Measurements from ENCODE around the gene EXOSC10. TPM values are rescaled to one million over a fixed set of nuclear protein-coding genes. Genes with fewer than 3 reads are reported as not detected.
A peak's percentile ranks its signal among the peaks of the same experiment; 100 is the strongest.
"Not testable (repeated sequence)": the region's sequence is repeated elsewhere in the genome, so short reads cannot be mapped to it uniquely, and the experiment has no call there.

The EXOSC10 gene
- total and polyA plus RNA-seq, 4 donors = 62.0 to 115 (median 80.6) TPM

DNA sequence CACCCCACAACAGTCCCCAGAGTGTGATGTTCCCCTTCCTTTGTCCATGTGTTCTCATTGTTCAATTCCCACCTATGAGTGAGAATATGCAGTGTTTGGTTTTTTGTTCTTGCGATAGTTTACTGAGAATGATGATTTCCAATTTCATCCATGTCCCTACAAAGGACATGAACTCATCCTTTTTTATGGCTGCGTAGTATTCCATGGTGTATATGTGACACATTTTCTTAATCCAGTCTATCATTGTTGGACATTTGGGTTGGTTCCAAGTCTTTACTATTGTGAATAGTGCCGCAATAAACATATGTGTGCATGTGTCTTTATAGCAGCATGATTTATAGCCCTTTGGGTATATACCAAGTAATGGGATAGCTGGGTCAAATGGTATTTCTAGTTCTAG is 15.9 kb downstream of the EXOSC10 start:
- not testable (repeated sequence) for H3K27ac ChIP-seq (ENCODE audit: low read depth, low read length); H3K27me3 ChIP-seq (ENCODE audit: control insufficient read depth, insufficient read depth, low read length); H3K4me1 ChIP-seq (ENCODE audit: control insufficient read depth, insufficient read depth, low read length); DNase-seq (ENCODE audit: low read depth in 4 of 6, low spot score in 6 of 6); H3K4me3 ChIP-seq (ENCODE audit: low read depth, low read length); H3K9me3 ChIP-seq (ENCODE audit: control insufficient read depth, insufficient read depth, low read length)
- peaks cover 44% of the 10 kb centered on the region for H3K36me3 ChIP-seq (ENCODE audit: control insufficient read depth, insufficient read depth, low read length)
- WGBS (ENCODE audit: insufficient coverage) = no CpG with 5 or more reads among the region's 3 CpGs

DNA sequence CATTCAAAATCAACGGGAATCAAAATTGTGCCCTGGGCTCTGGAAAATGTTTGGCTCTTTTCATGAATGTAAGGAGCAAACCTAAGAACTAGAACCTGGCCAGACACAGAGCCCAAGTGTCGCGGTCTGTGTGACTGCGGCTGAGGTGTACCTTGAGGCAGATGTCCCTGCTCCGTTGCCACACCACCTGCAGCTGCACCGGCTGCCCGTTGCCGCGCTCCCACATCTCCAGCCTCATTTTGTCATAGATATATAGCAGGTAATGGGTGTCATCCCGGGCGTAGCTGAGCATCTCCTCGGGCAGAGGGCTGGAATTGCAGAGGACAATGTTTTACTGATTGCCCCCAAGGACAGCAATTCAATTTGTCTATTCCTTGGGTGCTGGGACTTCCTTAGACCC is 18.7 kb downstream of the EXOSC10 start:
- Histone ChIP-seq H3K27ac (ENCODE audit: low read depth, low read length) (no peak overlapping the region), H3K4me3 (ENCODE audit: low read depth, low read length) (no peak overlapping the region), H3K27me3 (ENCODE audit: control insufficient read depth, insufficient read depth, low read length) (no peaks in the 10 kb centered on the region), H3K9me3 (ENCODE audit: control insufficient read depth, insufficient read depth, low read length) (no peaks in the 10 kb centered on the region), H3K4me1 (ENCODE audit: control insufficient read depth, insufficient read depth, low read length) (no peaks in the 10 kb centered on the region), H3K36me3 (ENCODE audit: control insufficient read depth, insufficient read depth, low read length) (peaks cover 67% of the 10 kb centered on the region)
- WGBS (ENCODE audit: insufficient coverage) = 93% methylated on average over 8 of the region's 12 CpGs
- no peak for DNase-seq (ENCODE audit: low read depth in 4 of 6, low spot score in 6 of 6)

DNA sequence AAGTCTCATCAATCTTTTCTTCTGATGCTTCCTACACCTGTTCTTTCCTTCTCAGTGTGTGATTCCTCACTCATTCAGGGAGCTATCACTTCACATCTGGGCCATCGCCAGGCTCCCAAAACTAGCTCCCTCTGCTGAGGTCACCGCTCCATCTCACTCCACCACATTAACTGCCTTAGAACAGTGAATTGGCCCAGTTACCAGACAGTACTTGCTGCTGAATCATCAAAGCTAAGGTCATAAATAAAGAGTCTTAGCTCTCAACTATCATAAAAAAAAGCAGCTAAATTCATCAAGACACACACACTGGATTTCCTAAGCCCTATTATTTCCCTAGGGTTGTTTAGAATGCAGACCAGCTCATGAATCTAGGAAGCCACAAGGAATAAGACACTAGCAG is 21.0 kb downstream of the EXOSC10 start:
- no peak overlapping the region for H3K27ac ChIP-seq (ENCODE audit: low read depth, low read length)

DNA sequence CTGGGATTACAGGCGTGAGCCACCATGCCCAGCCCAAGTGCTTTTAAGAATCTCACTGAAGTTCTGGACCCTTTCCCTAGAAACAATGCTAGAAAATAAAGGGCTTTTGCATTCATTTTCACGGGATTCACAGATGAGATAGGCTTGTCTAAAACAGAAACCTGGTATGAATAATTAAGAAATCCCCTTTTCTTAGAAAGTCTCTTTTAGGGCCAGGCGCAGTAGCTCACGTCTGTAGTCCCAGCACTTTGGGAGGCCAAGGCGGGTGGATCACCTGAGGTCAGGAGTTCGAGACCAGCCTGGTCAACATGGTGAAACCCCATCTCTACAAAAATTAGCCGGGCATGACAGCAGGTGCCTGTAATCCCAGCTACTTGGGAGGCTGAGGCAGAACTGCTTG is 26.3 kb downstream of the EXOSC10 start:
- H3K4me1 ChIP-seq (ENCODE audit: control insufficient read depth, insufficient read depth, low read length) = peaks cover 17% of the 10 kb centered on the region
- H3K36me3 ChIP-seq (ENCODE audit: control insufficient read depth, insufficient read depth, low read length) = peaks cover 96% of the 10 kb centered on the region
- WGBS (ENCODE audit: insufficient coverage) = 100% methylated on average over 5 of the region's 7 CpGs
- not testable (repeated sequence) for H3K27ac ChIP-seq (ENCODE audit: low read depth, low read length); DNase-seq (ENCODE audit: low read depth in 4 of 6, low spot score in 6 of 6); H3K4me3 ChIP-seq (ENCODE audit: low read depth, low read length); H3K27me3 ChIP-seq (ENCODE audit: control insufficient read depth, insufficient read depth, low read length); H3K9me3 ChIP-seq (ENCODE audit: control insufficient read depth, insufficient read depth, low read length)

More for the DNA sequence above, 21.0 kb downstream of the EXOSC10 start:
- no peak overlapping the region for H3K4me3 ChIP-seq (ENCODE audit: low read depth, low read length)
- no peaks in the 10 kb centered on the region for H3K9me3 ChIP-seq (ENCODE audit: control insufficient read depth, insufficient read depth, low read length)
- peaks cover 90% of the 10 kb centered on the region for H3K36me3 ChIP-seq (ENCODE audit: control insufficient read depth, insufficient read depth, low read length)
- H3K27me3 ChIP-seq (ENCODE audit: control insufficient read depth, insufficient read depth, low read length) = no peaks in the 10 kb centered on the region
- H3K4me1 ChIP-seq (ENCODE audit: control insufficient read depth, insufficient read depth, low read length) = no peaks in the 10 kb centered on the region
- no peak for DNase-seq (ENCODE audit: low read depth in 4 of 6, low spot score in 6 of 6)
- WGBS (ENCODE audit: insufficient coverage) = 95% methylated on average over 2 of the region's 2 CpGs

DNA sequence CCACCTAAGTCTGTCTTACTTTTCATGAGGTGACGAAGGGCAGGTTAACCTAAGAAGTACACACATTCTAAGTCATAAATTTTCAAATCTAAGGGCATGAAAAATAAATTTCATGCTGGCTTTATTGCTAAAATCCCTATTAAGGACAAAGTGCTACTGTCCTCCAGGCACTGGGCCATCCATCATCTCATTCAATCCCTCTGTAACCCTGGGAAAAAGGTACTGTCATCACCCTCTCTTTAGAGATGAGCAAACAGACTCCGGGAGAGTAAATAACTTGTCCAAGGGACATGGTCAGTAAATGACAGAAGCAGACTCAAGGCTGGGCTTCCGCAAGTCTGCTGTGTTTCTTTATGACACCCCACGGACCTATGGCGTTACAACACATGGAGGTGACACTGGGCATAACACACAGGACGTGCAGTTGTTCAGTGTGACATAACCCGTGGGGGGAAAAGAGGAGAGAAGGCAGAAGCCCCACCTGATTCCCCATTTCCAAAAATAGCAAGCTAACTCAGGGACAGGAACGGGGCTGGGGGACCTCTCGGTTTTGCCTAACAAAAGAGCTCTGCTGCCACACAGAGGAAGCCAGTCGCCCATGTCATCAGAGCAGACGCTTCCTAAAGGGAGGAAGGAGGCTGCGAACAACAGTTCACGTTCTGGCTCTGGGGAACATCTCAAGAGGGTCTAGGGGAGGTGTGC is 27.3 kb downstream of the EXOSC10 start:
- peak in 1 of 6 donors; percentile 18 for DNase-seq (ENCODE audit: low read depth in 4 of 6, low spot score in 6 of 6)
- no peak overlapping the region for H3K4me3 ChIP-seq (ENCODE audit: low read depth, low read length)
- peaks cover 17% of the 10 kb centered on the region for H3K4me1 ChIP-seq (ENCODE audit: control insufficient read depth, insufficient read depth, low read length)
- H3K36me3 ChIP-seq (ENCODE audit: control insufficient read depth, insufficient read depth, low read length) = peaks cover 99% of the 10 kb centered on the region
- no peaks in the 10 kb centered on the region for H3K9me3 ChIP-seq (ENCODE audit: control insufficient read depth, insufficient read depth, low read length)
- H3K27ac ChIP-seq (ENCODE audit: low read depth, low read length) = no peak overlapping the region
- no peaks in the 10 kb centered on the region for H3K27me3 ChIP-seq (ENCODE audit: control insufficient read depth, insufficient read depth, low read length)
- WGBS (ENCODE audit: insufficient coverage) = 57% methylated on average over 8 of the region's 13 CpGs

DNA sequence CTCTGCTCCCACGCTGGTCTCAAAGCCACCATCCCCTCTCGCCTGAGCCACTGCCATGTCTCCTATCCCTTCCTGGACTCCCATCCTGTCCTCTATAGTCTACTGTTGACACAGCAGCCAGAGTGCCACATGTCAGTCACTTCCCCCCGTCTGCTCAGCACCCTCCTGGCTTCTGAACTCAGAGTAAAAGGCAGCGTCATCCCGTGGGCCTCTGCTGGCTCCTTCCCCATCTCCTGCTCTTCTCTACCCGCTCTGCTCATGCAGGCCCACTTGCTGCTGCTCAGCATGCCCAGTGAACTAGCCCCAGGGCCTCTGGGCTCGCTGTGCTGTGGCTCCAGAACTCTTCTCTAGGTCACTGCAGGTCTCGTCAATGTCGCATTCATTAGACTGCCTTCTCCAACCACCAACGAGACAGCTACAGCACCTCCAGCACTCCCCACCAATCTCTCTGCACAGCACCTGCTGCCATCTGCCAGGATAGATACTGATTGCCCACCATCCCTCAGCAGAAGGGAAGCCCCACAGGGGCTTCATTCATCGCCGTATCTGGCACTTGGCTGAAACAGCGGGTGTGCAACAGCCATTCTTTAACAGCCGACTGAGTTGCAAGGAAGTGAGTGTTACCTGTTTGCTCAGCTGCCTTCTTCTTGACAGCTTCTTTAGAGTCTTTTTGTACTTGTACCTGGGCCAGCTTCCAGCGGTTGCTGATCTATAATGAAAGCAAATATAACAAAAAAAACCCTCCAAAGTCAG is 28.0 kb downstream of the EXOSC10 start:
- peaks cover 96% of the 10 kb centered on the region for H3K36me3 ChIP-seq (ENCODE audit: control insufficient read depth, insufficient read depth, low read length)
- H3K27ac ChIP-seq (ENCODE audit: low read depth, low read length) = no peak overlapping the region
- DNase-seq (ENCODE audit: low read depth in 4 of 6, low spot score in 6 of 6) = peak in 1 of 6 donors; percentile 4
- 62% methylated on average over 15 of the region's 15 CpGs for WGBS (ENCODE audit: insufficient coverage)
- peaks cover 17% of the 10 kb centered on the region for H3K4me1 ChIP-seq (ENCODE audit: control insufficient read depth, insufficient read depth, low read length)
- no peaks in the 10 kb centered on the region for H3K9me3 ChIP-seq (ENCODE audit: control insufficient read depth, insufficient read depth, low read length)
- H3K4me3 ChIP-seq (ENCODE audit: low read depth, low read length) = no peak overlapping the region
- H3K27me3 ChIP-seq (ENCODE audit: control insufficient read depth, insufficient read depth, low read length) = no peaks in the 10 kb centered on the region

DNA sequence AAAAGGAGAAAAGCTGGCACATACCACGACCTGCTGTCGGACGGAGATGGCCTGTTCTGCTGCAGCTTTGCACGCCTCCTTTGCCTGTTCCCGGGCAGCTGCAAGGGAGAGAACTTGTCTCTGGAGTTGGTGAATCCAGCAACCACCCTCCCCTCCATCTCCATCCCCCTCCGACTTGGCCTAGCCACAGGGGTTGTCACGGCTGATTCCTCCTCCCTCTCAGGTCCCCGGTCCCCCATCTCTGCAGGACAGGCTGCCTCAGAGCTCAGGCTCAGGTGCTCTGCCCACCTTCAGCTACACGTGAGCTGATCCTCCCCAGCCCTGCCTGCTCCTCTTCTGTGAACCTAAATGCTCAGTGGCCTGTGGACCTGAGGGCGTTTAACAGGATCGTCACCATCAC is 28.8 kb downstream of the EXOSC10 start:
- Histone ChIP-seq H3K27ac (ENCODE audit: low read depth, low read length) (no peak overlapping the region), H3K27me3 (ENCODE audit: control insufficient read depth, insufficient read depth, low read length) (no peaks in the 10 kb centered on the region), H3K4me3 (ENCODE audit: low read depth, low read length) (no peak overlapping the region), H3K9me3 (ENCODE audit: control insufficient read depth, insufficient read depth, low read length) (no peaks in the 10 kb centered on the region), H3K4me1 (ENCODE audit: control insufficient read depth, insufficient read depth, low read length) (peaks cover 17% of the 10 kb centered on the region), H3K36me3 (ENCODE audit: control insufficient read depth, insufficient read depth, low read length) (peaks cover 96% of the 10 kb centered on the region)
- 80% methylated on average over 11 of the region's 11 CpGs for WGBS (ENCODE audit: insufficient coverage)
- DNase-seq (ENCODE audit: low read depth in 4 of 6, low spot score in 6 of 6) = no peak

DNA sequence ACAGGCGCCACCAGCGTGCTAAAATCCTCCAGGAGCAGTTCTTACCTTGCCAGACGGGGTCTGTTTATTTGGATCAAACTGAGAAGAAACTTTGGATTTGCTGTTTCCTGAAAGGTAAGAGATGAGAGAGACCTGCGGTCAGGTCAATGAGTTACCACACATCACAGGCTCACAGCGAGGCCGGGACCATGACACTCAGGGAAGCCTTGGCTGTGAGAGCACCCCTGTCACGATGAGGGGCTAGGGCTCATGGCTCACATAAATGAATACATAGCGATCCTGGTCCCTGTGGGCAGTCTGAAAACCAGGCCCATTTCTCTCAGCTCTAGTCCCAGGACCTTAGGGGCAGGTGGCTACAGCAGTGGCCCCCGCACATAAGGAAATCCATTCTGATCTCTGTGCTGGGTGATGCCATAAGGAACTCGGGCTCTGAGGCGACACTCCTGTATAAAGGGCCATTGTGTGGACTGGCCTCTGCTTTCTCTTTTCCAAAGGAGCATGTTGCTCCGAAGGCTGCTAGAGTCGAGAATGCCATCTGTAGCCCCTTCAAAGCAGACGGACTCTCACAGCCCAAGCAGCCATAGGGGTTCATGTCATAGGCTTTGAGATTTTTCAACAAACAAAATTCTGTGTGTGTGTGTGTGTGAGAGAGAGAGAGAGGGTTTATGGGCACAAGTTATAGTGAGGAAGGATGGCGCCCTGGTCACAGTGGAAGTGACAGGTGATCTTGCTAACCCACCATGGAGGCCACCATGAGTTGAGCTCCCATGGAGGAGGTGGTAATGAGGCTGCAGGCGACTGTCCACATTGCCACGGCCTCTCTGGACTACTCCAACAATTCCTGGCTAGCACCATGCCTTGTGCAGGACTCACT is 30.8 kb downstream of the EXOSC10 start:
- DNase-seq (ENCODE audit: low read depth in 4 of 6, low spot score in 6 of 6) = no peak
- peaks cover 17% of the 10 kb centered on the region for H3K4me1 ChIP-seq (ENCODE audit: control insufficient read depth, insufficient read depth, low read length)
- H3K4me3 ChIP-seq (ENCODE audit: low read depth, low read length) = no peak overlapping the region
- H3K9me3 ChIP-seq (ENCODE audit: control insufficient read depth, insufficient read depth, low read length) = no peaks in the 10 kb centered on the region
- peaks cover 92% of the 10 kb centered on the region for H3K36me3 ChIP-seq (ENCODE audit: control insufficient read depth, insufficient read depth, low read length)
- peak overlapping the region; percentile 10 for H3K27ac ChIP-seq (ENCODE audit: low read depth, low read length)
- WGBS (ENCODE audit: insufficient coverage) = 74% methylated on average over 14 of the region's 17 CpGs
- H3K27me3 ChIP-seq (ENCODE audit: control insufficient read depth, insufficient read depth, low read length) = no peaks in the 10 kb centered on the region

DNA sequence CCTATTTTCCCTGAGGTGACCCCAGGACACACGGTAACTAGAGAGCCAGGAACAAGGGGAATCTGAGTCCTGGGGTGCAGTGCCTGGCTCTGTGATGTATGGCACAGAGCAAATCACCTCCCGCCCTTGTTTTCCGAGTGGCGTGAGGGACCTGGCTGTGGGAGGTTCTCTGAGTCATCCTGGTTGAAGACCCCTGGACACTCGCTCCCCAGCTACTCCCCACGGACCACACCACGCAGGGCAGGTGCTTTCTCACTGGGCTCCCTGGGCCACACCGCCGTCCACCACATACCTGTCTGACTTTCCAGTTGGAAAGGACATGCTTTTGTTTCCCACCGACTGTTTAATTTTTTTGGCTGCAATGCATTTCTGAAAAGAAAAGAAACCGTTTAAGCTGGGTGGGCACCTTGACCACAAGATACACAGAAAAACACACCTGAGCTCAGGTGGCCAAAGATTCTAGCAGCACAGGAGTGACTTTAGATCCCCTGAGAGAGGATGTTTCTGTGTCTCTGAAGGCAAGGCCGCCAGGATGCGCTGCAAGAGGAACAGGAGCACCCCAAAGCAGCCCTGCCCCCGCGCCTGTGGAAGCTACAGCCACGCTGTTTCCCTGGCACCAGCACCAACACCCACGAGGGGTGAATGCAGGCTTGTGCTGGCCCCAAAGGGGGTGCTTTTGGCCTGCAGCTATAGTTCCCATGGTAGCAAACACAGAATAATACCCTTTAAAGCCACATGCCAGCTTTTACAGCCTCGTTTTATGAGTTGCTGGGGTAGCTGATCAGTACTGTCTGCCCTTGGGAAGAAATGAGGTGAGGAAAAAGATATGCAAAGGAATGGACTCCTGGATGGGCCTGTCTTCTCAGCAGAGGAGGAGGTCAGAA is 31.7 kb downstream of the EXOSC10 start:
- no peak overlapping the region for H3K27ac ChIP-seq (ENCODE audit: low read depth, low read length)
- no peaks in the 10 kb centered on the region for H3K27me3 ChIP-seq (ENCODE audit: control insufficient read depth, insufficient read depth, low read length)
- peaks cover 17% of the 10 kb centered on the region for H3K4me1 ChIP-seq (ENCODE audit: control insufficient read depth, insufficient read depth, low read length)
- H3K4me3 ChIP-seq (ENCODE audit: low read depth, low read length) = no peak overlapping the region
- H3K36me3 ChIP-seq (ENCODE audit: control insufficient read depth, insufficient read depth, low read length) = peaks cover 92% of the 10 kb centered on the region
- 76% methylated on average over 15 of the region's 18 CpGs for WGBS (ENCODE audit: insufficient coverage)
- H3K9me3 ChIP-seq (ENCODE audit: control insufficient read depth, insufficient read depth, low read length) = no peaks in the 10 kb centered on the region
- no peak for DNase-seq (ENCODE audit: low read depth in 4 of 6, low spot score in 6 of 6)

Data from spinal cord (tissue), 10 donors.